Mammary epithelial cell (primary cell): Measurements from ENCODE around the gene TEAD3.

Experiments used
- CTCF ChIP-seq, 2 donors: IDR thresholded peaks in 1 of 2; conservative IDR thresholded peaks in 1 of 2; 2 replicates each; pipeline ENCODE4 v1.5.1; 2011 to 2012; ENCODE audit warnings: inconsistent platforms in 2 of 2, low read length in 2 of 2, mild to moderate bottlenecking in 2 of 2, control low read depth in 1 of 2, low read depth in 1 of 2; ENCODE audit not compliant: insufficient read depth in 1 of 2; ENCODE audit errors: extremely low read depth in 1 of 2
- EZH2 ChIP-seq: IDR thresholded peaks from 2 replicates; pipeline ENCODE4 v1.6.1; 2012; ENCODE audit warnings: low read length, inconsistent platforms, borderline replicate concordance

DNA sequence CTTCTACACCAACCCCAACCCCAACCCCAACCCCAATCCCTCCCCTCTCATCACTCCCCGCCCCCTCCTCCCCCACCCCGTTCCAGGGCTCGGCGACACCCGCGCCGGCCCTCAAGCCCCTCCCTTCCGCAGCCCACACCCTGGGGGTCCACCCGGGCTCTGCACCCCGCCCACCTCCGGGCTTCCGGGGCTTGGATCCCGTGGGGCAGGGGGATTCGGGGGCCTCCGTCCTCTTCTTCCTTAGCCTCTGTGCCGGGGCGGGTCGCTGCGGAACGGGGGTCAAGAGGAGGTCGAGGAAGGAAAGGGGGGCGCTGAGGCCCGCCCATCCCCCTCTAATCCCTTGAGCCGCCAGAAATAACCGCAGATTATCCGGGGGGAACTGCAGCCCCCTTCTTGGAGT lies 15.1 kb upstream of the TEAD3 start:
- TF ChIP-seq CTCF (conservative IDR thresholded peaks at IDR 0.05 in 1 of 2, IDR thresholded peaks at IDR 0.05 in 1 of 2; ENCODE audit: extremely low read depth in 1 of 2, insufficient read depth in 1 of 2, low read depth in 1 of 2, low read length in 2 of 2) (no peak), EZH2 (no peak)
